Fibroblast of lung (primary cell): Measurements from ENCODE around the gene FGFR3. TPM values are rescaled to one million over a fixed set of nuclear protein-coding genes. Genes with fewer than 3 reads are reported as not detected.

ENCODE experiments used
- DNase-seq, 2 donors: peaks; one replicate each; pipeline versions ENCODE4 v3.0.0 to v3.0.0-alpha.2; 2010; ENCODE audit warnings: low read depth in 2 of 2
- H2AFZ ChIP-seq: 2 replicates; pipeline ENCODE4 v1.5.1; 2012; ENCODE audit warnings: low read length, control low read depth, inconsistent platforms
- H3K27ac ChIP-seq: 2 replicates; pipeline ENCODE4 v1.5.1; 2011; ENCODE audit warnings: low read length, control low read depth; ENCODE audit not compliant: insufficient read depth
- H3K27me3 ChIP-seq: 2 replicates; pipeline ENCODE4 v1.5.1; 2011; ENCODE audit warnings: mild to moderate bottlenecking, low read length; ENCODE audit not compliant: control insufficient read depth, insufficient read depth
- H3K36me3 ChIP-seq: 2 replicates; pipeline ENCODE4 v1.5.1; 2011; ENCODE audit warnings: low read length; ENCODE audit not compliant: control insufficient read depth, insufficient read depth
- H3K4me1 ChIP-seq: 2 replicates; pipeline ENCODE4 v1.5.1; 2011; ENCODE audit warnings: low read length; ENCODE audit not compliant: control insufficient read depth, insufficient read depth; ENCODE audit errors: extremely low read depth
- H3K4me2 ChIP-seq: 2 replicates; pipeline ENCODE4 v1.5.1; 2011; ENCODE audit warnings: low read length, control low read depth; ENCODE audit not compliant: insufficient read depth; ENCODE audit errors: extremely low read depth
- H3K4me3 ChIP-seq, 4 experiments: fragments of 200-600 bp in 1 of 4; sonication (generic) in 1 of 4; replicated peaks in 1 of 4; 2 replicates each; pipeline ENCODE4 v1.5.1; 2011 to 2016; ENCODE audit warnings: low read length in 4 of 4, low read depth in 3 of 4, mild to moderate bottlenecking in 3 of 4, control low read depth in 2 of 4, inconsistent platforms in 1 of 4, mixed read lengths in 1 of 4; ENCODE audit not compliant: insufficient read depth in 1 of 4; ENCODE audit errors: control extremely low read depth in 1 of 4
- H3K79me2 ChIP-seq: 2 replicates; pipeline ENCODE4 v1.5.1; 2012; ENCODE audit warnings: mild to moderate bottlenecking, low read length, inconsistent platforms; ENCODE audit not compliant: control insufficient read depth, insufficient read depth
- H3K9ac ChIP-seq: 2 replicates; pipeline ENCODE4 v1.5.1; 2011; ENCODE audit warnings: mild to moderate bottlenecking, low read length, control low read depth; ENCODE audit not compliant: insufficient read depth
- H3K9me3 ChIP-seq: 2 replicates; pipeline ENCODE4 v1.5.1; 2012; ENCODE audit warnings: low read depth, low read length; ENCODE audit not compliant: control insufficient read depth, insufficient read depth
- H4K20me1 ChIP-seq: 2 replicates; pipeline ENCODE4 v1.5.1; 2011; ENCODE audit warnings: low read length; ENCODE audit not compliant: control insufficient read depth, insufficient read depth; ENCODE audit errors: extremely low read depth
- CTCF ChIP-seq, 2 donors: IDR thresholded peaks in 1 of 2; conservative IDR thresholded peaks in 1 of 2; 1 replicate in 1 of 2; 2 replicates in 1 of 2; pipeline ENCODE4 v1.5.1; 2011 to 2012; ENCODE audit warnings: low read length in 2 of 2, control low read depth in 1 of 2, inconsistent platforms in 1 of 2, low read depth in 1 of 2, mild to moderate bottlenecking in 1 of 2
- EZH2 ChIP-seq: IDR thresholded peaks from 2 replicates; pipeline ENCODE4 v1.5.1; 2012; ENCODE audit warnings: low read length, control low read depth, mild to moderate bottlenecking; ENCODE audit errors: missing control alignments
- polyA plus RNA-seq, 2 donors: library from polyadenylated mRNA; depleted of rRNA in 1 of 2; stranded (reverse) in 1 of 2; unstranded in 1 of 2; fragments of >200 nt; gene quantifications; 2 replicates each; pipeline ENCODE4 v1.2.1, GENCODE V29; 2011 to 2012; ENCODE audit warnings: missing spikeins in 1 of 2
- total RNA-seq: library from RNA; depleted of rRNA; stranded (reverse); fragments of >200 nt; gene quantifications from 2 replicates; pipeline ENCODE4 v1.2.1, GENCODE V29; 2014

Gene FGFR3
- total and polyA plus RNA-seq, 2 donors (not counting 1 experiment from before 2014, with no cell fraction given), result 0.11 to 0.33 TPM

DNA sequence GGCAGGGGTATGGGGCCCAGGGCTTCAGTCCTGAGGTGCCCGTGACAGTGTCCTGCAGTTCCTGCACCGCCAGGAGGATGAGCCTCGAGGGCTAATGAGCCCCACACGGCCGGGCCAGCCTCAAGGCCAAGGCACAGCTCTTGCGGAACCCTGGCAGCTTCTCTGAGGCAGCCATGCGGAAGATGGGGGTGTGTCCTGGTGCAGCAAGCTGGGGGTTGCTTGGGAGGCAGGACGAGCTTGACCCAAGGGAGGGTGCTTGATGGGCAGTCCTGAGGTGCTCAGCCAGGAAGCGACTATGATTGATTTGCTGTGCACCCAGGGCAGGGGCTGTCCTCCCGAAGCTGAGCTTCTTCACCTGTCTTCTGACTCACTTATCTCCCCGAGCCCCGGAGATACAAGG lies 9.1 kb upstream of the FGFR3 start:
- H4K20me1 ChIP-seq, result no peaks in the 10 kb centered on the region
- no peaks in the 10 kb centered on the region for H3K4me1 ChIP-seq
- H3K9ac ChIP-seq, result no peak overlapping the region
- H3K27ac ChIP-seq, result no peak overlapping the region
- no peak overlapping the region for H3K4me2 ChIP-seq
- H2AFZ ChIP-seq, result no peak overlapping the region
- no peak overlapping the region for H3K4me3 ChIP-seq
- no peak for TF ChIP-seq EZH2
- no peak for TF ChIP-seq CTCF (conservative IDR thresholded peaks at IDR 0.05 in 1 of 2, IDR thresholded peaks at IDR 0.05 in 1 of 2; ENCODE audit: low read depth in 1 of 2, low read length in 2 of 2)
- DNase-seq, result no peak
- H3K9me3 ChIP-seq, result no peaks in the 10 kb centered on the region
- H3K27me3 ChIP-seq, result no peaks in the 10 kb centered on the region
- H3K79me2 ChIP-seq, result no peaks in the 10 kb centered on the region
- H3K36me3 ChIP-seq, result no peaks in the 10 kb centered on the region

- H3K79me2 ChIP-seq, result no peaks in the 10 kb centered on the region
Observed at GRCh38 chr4:1784395-1784788, 8.7 kb upstream of the FGFR3 start.

GRCh38 chr4:1784789-1785591 lies 8.1 kb upstream of the FGFR3 start:
- Histone ChIP-seq H3K9me3 (no peaks in the 10 kb centered on the region), H3K4me2 (no peak overlapping the region), H2AFZ (no peak overlapping the region), H3K79me2 (no peaks in the 10 kb centered on the region), H3K4me3 (no peak overlapping the region), H4K20me1 (no peaks in the 10 kb centered on the region), H3K27me3 (no peaks in the 10 kb centered on the region), H3K4me1 (no peaks in the 10 kb centered on the region), H3K9ac (no peak overlapping the region), H3K36me3 (no peaks in the 10 kb centered on the region), H3K27ac (no peak overlapping the region)
- DNase-seq, result no peak
- TF ChIP-seq CTCF (conservative IDR thresholded peaks at IDR 0.05 in 1 of 2, IDR thresholded peaks at IDR 0.05 in 1 of 2; ENCODE audit: low read depth in 1 of 2, low read length in 2 of 2) (no peak), EZH2 (no peak)

More at GRCh38 chr4:1784395-1784788, 8.7 kb upstream of the FGFR3 start:
- Histone ChIP-seq H3K36me3 (no peaks in the 10 kb centered on the region), H3K9me3 (no peaks in the 10 kb centered on the region), H3K4me3 (no peak overlapping the region), H3K27me3 (no peaks in the 10 kb centered on the region), H3K9ac (no peak overlapping the region), H3K27ac (no peak overlapping the region), H4K20me1 (no peaks in the 10 kb centered on the region), H3K4me1 (no peaks in the 10 kb centered on the region), H2AFZ (no peak overlapping the region), H3K4me2 (no peak overlapping the region)
- no peak for DNase-seq
- TF ChIP-seq EZH2 (no peak), CTCF (conservative IDR thresholded peaks at IDR 0.05 in 1 of 2, IDR thresholded peaks at IDR 0.05 in 1 of 2; ENCODE audit: low read depth in 1 of 2, low read length in 2 of 2) (no peak)
